RWPE2 (cell line): ENCODE measurements around the gene ARAP3.
"Not testable (repeated sequence)": the region's sequence is repeated elsewhere in the genome, so short reads cannot be mapped to it uniquely, and the experiment has no call there.

ENCODE experiments used
- ATAC-seq: fragments of 200-7000 bp; cut with Tn5 transposase; 3 replicates; pipeline ENCODE4 v1.9.1; 2021; ENCODE audit warnings: low read depth
- DNase-seq: peaks from one replicate; pipeline ENCODE4 v3.0.0-alpha.2; 2020; ENCODE audit warnings: low spot score
- H3K27ac ChIP-seq: fragments of 450-650 bp; 2 replicates; pipeline ENCODE4 v1.5.1; 2017; ENCODE audit warnings: mild to moderate bottlenecking; ENCODE audit not compliant: poor library complexity, severe bottlenecking
- H3K27me3 ChIP-seq: fragments of 250-450 bp; sonication (Bioruptor Pico); 2 replicates; pipeline ENCODE4 v1.5.1; 2021; ENCODE audit warnings: mild to moderate bottlenecking, moderate library complexity; ENCODE audit not compliant: insufficient read depth, poor library complexity, severe bottlenecking
- H3K36me3 ChIP-seq: fragments of 250-450 bp; sonication (Bioruptor Pico); 2 replicates; pipeline ENCODE4 v1.5.1; 2020; ENCODE audit warnings: low read depth, mild to moderate bottlenecking, moderate library complexity
- H3K4me1 ChIP-seq: fragments of 250-450 bp; sonication (Bioruptor Pico); 2 replicates; pipeline ENCODE4 v1.5.1; 2021; ENCODE audit warnings: mild to moderate bottlenecking, moderate library complexity; ENCODE audit not compliant: insufficient read depth, poor library complexity, severe bottlenecking
- H3K4me3 ChIP-seq: fragments of 250-450 bp; sonication (Bioruptor Pico); 2 replicates; pipeline ENCODE4 v1.5.1; 2021; ENCODE audit warnings: mild to moderate bottlenecking, moderate library complexity; ENCODE audit not compliant: severe bottlenecking
- H3K9me3 ChIP-seq: fragments of 250-450 bp; sonication (Bioruptor Pico); 2 replicates; pipeline ENCODE4 v1.5.1; 2021; ENCODE audit warnings: mild to moderate bottlenecking, moderate library complexity; ENCODE audit not compliant: severe bottlenecking
- CTCF ChIP-seq: fragments of 450-650 bp; IDR thresholded peaks from one replicate; pipeline ENCODE4 v1.5.1; 2017; ENCODE audit warnings: mild to moderate bottlenecking, moderate library complexity; ENCODE audit not compliant: poor library complexity, severe bottlenecking

ARAP3 gene

GRCh38 chr5:141681695-141682641 lies at the start of gene ARAP3:
TSS of gene ARAP3 (minus strand) at chr5:141682230. CDS start at chr5:141680486, 1,744 bp downstream.
- DNase-seq: peak; percentile 94
- H3K4me3 ChIP-seq: peak within 1 kb of the TSS; percentile 40
- peak; percentile 82 for ATAC-seq

GRCh38 chr5:141729387-141730006 lies 47.5 kb upstream of the ARAP3 start:
- no peak overlapping the region for H3K4me3 ChIP-seq
- H3K27ac ChIP-seq: no peak overlapping the region
- ATAC-seq (no peak), DNase-seq (no peak)
- H3K36me3 ChIP-seq: no peaks in the 10 kb centered on the region
- peaks cover 7% of the 10 kb centered on the region for H3K4me1 ChIP-seq
- no peaks in the 10 kb centered on the region for H3K27me3 ChIP-seq
- TF ChIP-seq CTCF: no peak
- H3K9me3 ChIP-seq: no peaks in the 10 kb centered on the region

More at GRCh38 chr5:141681695-141682641, at the start of gene ARAP3:
- Histone ChIP-seq H3K27ac (peak within 1 kb of the TSS; percentile 86), H3K36me3 (peaks cover 32% of the 10 kb centered on the region), H3K9me3 (no peaks in the 10 kb centered on the region), H3K4me1 (peaks cover 26% of the 10 kb centered on the region), H3K27me3 (no peaks in the 10 kb centered on the region)
- no peak for TF ChIP-seq CTCF

- Histone ChIP-seq H3K27me3 (no peaks in the 10 kb centered on the region), H3K4me1 (peaks cover 7% of the 10 kb centered on the region), H3K4me3 (no peak overlapping the region), H3K9me3 (no peaks in the 10 kb centered on the region), H3K36me3 (no peaks in the 10 kb centered on the region), H3K27ac (peak overlapping the region; percentile 4)
- no peak for TF ChIP-seq CTCF
- DNase-seq (peak; percentile 72), ATAC-seq (peak; percentile 81)
Observed at GRCh38 chr5:141725891-141726290, 43.9 kb upstream of the ARAP3 start.

GRCh38 chr5:141725174-141725573 lies 43.1 kb upstream of the ARAP3 start:
- H3K27me3 ChIP-seq, ATAC-seq, H3K4me3 ChIP-seq, DNase-seq, H3K4me1 ChIP-seq, H3K9me3 ChIP-seq, H3K36me3 ChIP-seq: not testable (repeated sequence)
- peak overlapping the region; percentile 4 for H3K27ac ChIP-seq

- Histone ChIP-seq H3K27ac (no peak overlapping the region), H3K36me3 (no peaks in the 10 kb centered on the region), H3K4me1 (peaks cover 11% of the 10 kb centered on the region), H3K27me3 (no peaks in the 10 kb centered on the region), H3K9me3 (no peaks in the 10 kb centered on the region), H3K4me3 (no peak overlapping the region)
- no peak for DNase-seq
- TF ChIP-seq CTCF: no peak
- no peak for ATAC-seq
Observed at GRCh38 chr5:141722266-141722665, 40.2 kb upstream of the ARAP3 start.
